SIG-M5 treated with dmso at 0.1 percent for 504 hours (cell line): ENCODE measurements around the gene RND2.
"Not testable (repeated sequence)": the region's sequence is repeated elsewhere in the genome, so short reads cannot be mapped to it uniquely, and the experiment has no call there.

Experiments
- DNase-seq: peaks from one replicate; lab custom pipeline; 2025; ENCODE audit not compliant: unreplicated experiment; lab: John Stamatoyannopoulos, UW

RND2 gene, protein sequence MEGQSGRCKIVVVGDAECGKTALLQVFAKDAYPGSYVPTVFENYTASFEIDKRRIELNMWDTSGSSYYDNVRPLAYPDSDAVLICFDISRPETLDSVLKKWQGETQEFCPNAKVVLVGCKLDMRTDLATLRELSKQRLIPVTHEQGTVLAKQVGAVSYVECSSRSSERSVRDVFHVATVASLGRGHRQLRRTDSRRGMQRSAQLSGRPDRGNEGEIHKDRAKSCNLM

DNA sequence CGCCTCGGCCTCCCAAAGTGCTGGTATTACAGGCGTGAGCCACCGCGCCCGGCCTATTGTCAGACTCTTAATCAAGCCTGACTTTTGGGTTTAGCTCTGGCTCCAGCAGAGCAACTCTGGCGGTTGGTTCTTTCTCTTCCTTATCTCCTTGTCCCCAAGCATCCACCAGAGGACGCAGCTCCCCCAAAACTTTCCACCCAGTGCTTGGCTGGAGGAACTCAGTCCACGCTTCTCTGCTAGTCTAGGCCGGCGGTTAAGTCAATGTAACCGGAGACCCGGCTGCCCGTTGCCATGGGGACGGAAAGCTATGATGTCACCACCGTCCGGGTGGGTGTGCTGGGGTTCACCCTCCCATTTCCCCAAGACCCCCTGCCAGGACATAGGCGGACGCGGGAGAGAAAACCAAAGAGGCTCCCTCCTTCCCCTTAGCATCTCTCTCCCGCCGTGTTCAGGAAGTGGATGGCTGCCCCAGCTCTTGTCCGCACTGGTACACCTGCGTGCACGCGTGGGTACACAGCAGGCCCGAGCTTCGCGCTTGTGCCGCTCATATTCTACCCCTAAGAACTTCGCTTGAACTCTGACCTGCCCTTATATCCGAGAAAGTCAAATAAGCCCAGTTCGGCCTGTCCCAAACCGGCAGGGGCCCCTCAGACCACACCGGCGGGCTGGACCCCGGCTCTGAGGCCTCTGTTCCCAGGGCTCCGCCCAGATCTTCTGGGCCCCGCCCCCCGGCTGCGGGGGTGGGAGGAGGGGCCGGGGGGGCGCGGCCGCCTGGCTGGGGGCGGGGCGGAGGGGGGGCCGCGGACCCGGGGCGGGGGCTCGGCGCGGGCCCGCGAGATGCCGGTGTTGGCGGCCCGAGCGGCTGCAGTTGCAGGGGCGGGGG lies at the start of gene RND2:
TSS of gene RND2 (plus strand) at position 825 of the 883 bp plus-strand sequence. CDS start 117 bp downstream, outside the sequence.
- DNase-seq, result peak; percentile 96

- no peak for DNase-seq
These were observed 49.8 kb upstream of the RND2 start for GRCh38 chr17:42975265-42975664.

- DNase-seq, result not testable (repeated sequence)
These were observed 49.3 kb upstream of the RND2 start for GRCh38 chr17:42975701-42976100.

DNA sequence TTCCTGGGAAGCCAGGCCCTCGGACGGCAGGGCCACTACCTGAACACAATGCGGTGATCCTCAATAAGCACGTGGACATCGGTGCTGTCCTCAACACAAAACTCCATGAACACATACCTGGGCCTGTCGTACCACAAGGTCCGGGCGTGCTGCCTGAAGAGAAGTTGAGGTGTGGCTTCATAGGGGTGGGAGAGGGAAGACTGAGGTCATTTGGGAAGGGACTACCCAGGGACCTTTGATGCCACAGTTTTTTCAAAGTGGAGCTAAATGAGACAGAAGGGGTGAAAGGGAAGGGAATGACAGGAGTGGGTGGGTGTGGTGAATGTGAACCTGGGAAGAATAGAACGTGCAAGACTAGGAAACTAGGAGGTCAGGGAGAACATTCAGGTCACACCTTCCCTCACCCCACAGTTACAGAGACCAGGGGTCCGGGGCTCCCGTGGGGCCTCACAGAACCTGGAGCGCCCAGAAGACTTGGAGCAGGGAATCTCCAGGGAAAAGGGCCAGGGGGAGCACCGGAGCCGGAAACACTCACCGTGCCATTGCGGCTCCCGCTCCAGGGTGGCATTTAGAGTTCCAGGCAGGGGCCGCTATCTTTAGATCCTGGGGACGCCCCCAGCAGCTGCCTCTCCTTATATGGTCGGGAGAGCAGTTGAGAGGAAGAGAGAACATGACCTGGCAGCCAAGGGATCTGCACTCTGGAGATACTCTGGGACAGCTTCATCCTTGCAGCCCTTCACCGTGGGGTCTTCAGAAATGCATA lies 45.3 kb upstream of the RND2 start, which contains the start of gene PTGES3L:
TSS of gene PTGES3L (minus strand) at position 570 of the 763 bp plus-strand sequence. CDS start at position 543, 27 bp downstream.
- peak; percentile 69 for DNase-seq

DNA sequence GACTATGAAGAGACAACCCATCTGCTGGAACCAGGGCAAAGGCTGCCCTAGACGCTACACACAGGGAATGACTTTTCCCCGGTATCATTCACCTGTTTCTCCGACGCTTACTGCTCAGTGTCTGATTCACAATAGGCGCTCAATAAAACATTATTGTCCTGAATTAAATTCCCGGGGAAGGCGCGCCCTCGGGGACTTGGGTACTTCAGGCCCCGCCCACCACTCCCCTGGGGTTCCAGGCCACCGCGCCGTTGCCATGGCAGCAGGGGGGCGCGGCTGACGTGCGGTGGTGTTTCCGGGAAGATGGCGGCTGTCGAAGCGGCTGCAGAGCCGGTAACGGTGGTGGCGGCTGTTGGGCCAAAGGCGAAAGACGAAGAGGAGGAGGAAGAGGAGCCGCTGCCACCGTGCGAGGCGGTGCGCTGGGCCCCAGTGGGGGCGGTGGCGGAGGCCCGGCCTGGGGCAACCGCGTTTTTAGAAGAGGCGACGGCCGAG lies 44.7 kb upstream of the RND2 start, which contains the start of gene RUNDC1:
TSS of gene RUNDC1 (plus strand) at position 292 of the 492 bp plus-strand sequence. CDS start at position 304, 12 bp downstream.
- peak; percentile 78 for DNase-seq

DNA sequence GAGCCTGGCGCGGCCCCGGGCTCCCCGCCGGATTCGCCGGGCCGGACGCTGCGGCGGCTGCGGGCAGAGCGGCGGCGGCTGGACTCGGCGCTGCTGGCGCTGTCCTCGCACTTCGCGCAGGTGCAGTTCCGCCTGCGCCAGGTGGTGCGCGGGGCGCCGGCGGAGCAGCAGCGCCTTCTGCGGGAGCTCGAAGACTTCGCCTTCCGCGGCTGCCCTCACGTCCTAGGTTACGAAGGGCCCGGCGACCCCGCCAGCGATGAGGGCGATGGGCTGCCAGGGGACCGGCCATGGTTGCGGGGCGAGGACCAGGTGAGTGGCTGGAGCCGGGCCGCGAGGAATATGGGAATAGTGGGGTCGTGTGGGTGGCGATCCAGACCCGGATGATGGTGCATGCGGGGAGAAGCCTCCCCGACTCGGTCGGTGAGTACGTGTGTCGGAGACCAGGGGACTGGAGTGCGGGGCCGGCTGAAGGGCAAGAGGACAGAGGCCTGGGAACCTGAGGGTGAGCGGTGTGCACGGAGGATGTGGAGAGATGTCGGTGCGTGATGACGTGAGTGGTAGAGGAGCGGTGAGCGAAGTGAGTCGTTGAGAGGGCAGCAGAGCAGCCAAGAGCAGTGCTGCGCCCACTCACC lies 44.1 kb upstream of the RND2 start:
- peak; percentile 69 for DNase-seq

- no peak for DNase-seq
These were observed 42.8 kb upstream of the RND2 start for GRCh38 chr17:42982266-42982665.

- DNase-seq, result peak; percentile 96
These were observed 39.8 kb upstream of the RND2 start for GRCh38 chr17:42985225-42985624.

DNA sequence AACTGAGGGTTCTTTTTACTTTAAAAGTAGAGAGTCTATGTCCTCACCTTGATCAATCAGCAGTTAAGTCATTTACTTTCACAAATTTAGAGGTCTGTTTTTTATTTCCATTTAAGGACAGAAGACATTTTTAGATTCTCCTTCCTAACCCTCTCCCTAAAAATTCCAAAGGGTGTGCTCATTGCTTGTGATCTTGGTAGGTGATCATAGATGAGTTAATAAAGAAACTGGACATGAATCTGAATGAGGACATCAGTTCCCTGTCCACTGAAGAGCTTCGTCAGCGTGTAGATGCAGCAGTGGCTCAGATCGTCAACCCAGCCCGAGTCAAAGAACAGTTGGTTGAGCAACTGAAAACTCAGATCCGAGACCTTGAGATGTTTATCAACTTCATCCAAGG lies 35.9 kb upstream of the RND2 start:
- no peak for DNase-seq

DNA sequence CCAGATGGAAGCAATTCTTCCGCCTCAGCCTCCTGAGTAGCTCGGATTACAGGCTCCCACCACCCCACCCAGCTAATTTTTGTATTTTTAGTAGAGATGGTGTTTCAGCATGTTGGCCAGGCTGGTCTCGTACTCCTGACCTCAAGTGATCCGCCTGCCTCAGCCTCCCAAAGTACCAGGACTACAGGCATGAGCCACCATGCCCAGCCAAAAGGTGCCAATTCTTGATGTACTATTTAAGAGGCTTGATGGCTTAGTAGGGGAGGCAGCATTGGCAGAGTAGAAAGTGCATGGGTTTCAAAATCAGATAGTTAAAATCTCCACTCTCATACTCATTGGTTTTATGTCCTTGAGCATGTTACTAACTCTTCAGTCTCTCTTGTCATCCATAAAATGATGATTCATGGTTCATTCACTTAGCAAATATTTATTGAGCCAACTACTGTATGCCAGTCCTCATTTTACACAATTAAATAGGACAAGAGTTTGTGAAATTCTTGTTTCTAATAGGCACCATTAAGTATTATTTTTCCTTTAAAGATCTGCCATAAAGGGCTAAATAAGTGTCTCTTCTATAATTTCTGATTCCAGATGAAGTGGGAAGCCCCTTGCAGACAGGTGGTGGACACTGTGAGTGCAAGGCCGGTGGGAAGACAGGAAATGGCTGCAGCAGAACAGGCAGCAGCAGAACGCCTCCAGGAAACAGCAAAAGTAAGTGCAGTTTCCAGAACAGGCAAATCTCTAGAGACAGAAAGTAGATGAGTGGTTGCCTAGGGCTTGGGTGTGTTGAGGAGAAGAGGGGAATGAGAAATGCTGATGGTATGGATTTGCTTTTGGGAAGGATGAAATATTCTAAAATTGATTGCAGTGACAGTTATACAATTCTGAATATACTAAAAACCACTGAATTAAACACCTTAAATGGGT lies 35.0 kb upstream of the RND2 start:
- no peak for DNase-seq

- no peak for DNase-seq
These were observed 33.6 kb upstream of the RND2 start for GRCh38 chr17:42991471-42991870.

- no peak for DNase-seq
These were observed 32.2 kb upstream of the RND2 start for GRCh38 chr17:42992872-42993271.

- DNase-seq, result not testable (repeated sequence)
These were observed 31.1 kb upstream of the RND2 start for GRCh38 chr17:42993913-42994312.

DNA sequence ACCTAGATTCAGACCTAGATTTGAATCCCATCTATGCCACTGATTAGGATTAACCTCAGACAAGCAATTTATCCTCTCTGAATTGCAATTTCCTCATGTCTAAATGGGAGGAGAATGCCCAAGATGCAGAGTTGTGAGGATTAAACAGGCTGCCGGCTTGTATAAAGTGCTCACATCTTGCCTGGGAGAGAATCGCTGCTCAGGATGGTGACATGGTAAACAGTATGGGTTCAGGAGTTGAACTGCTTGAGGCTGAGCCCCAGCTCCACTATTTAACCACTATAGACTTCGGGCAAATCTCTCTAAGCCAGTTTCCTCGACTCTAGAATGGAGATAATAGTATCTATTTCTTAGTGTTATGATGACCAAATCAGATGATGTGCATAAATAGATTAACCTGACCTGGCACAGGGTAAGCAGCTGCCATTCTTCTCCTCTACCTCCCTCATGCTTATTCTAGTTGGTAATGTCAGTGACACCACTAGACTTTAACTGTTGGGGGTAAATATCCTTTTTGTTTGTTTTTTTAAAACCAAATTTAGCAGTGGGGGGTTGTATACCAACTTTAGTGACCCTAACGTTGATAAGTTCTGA lies 27.5 kb upstream of the RND2 start:
- DNase-seq, result no peak

DNA sequence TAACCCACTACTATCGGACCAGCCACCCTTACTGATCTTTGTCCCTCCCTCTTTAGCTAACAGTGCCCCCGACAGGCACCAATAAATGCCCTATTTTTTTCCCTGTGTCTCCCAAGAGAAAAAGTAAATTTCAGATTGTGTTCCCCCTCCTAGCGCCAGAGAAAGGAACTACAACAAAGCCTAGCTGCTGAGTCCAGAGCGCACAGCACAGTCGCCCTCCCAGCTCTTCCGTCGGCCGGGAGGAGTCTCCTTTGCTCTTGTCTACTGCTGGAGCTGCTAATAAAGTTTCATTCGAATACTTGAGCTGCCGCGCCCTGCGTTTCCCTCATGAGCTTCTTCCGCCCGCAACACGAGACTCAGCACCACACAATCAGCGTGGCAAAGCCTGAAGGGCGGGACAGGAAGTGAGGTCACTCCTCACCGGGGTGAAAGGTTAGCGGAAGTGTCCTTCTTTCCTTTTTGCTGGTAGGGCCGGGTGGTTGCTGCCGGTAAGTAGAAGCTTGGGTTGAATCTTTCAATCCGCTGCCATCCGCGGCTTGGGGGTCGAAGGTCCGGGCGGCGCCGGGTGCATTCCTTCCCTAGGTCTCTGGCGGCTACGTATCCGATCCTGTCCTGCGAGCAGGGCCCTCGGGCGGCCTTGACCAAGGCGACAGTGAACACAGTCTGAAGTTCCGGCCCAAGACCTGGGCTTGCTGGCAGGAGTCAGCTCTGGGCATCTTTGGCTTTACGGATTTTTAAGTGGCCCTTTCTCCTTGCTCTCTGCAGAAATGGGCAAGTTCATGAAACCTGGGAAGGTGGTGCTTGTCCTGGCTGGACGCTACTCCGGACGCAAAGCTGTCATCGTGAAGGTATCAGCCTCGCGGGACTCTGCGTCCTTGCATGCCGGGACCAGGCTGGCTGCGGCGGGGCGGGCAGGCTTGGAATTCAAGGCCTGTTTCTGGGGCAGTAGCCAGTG lies 26.8 kb upstream of the RND2 start, which contains the start of gene RPL27:
TSS of gene RPL27 (plus strand) at position 436 of the 955 bp plus-strand sequence. CDS start at position 768, 332 bp downstream.
- peak; percentile 100 for DNase-seq

- DNase-seq, result no peak
These were observed 26.0 kb upstream of the RND2 start for GRCh38 chr17:42999003-42999525.

GRCh38 chr17:43000894-43001293 lies 24.1 kb upstream of the RND2 start:
- not testable (repeated sequence) for DNase-seq
